Fibroblast of pulmonary artery (primary cell): Measurements from ENCODE around the gene DPYD.

Source experiments
- DNase-seq: peaks from one replicate; pipeline ENCODE4 v3.0.0-alpha.2; 2010; ENCODE audit warnings: low read depth
- H3K4me3 ChIP-seq: replicated peaks from 2 replicates; pipeline ENCODE4 v1.5.1; 2011; ENCODE audit warnings: low read depth, mild to moderate bottlenecking, control low read depth, low read length, moderate library complexity
- TF ChIP-seq, protein P1 (sequence below): IDR thresholded peaks from 2 replicates; pipeline ENCODE4 v1.5.1; 2011; ENCODE audit warnings: mild to moderate bottlenecking, control low read depth, low read length, inconsistent platforms; ENCODE audit errors: missing control alignments

DPYD gene

DNA sequence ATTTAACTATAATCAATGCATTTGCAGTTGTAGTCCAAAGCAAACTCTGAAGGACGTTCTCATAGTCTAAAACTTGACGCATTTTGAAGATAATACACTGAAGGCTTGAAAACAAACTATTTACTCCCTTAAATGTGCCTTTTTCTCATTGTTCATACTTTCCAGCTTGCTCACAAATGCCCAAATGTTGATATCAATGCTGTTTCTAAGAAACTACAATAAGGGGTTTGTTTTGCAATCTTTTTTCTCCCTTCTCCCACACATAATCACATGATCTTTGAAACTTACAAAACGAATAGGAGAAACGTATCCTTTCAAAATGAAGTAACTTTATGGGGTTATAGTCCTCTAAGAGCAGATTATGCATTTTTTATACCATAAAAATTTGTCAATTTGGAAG is 508.7 kb downstream of the DPYD start:
- DNase-seq, result peak; percentile 92

DNA sequence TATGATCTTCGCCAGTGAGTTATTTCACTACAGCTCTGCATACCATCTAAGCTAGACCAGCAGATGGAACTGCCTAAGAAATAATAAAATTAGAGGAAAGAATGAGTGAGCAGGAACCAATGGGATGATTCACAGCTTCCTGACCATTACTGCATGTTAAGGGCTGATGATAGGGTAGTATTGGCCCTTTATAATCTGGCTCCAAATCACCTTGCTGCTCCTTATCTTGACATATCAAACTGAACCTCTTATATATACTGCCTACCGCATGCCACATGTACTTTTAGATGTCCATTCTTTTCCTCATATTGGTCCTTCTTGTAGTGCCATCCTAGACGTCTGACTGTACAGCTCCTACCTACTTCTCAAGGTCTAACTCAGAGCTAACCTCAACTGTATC is 524.4 kb downstream of the DPYD start:
- DNase-seq, result no peak
- TF ChIP-seq, protein P1, sequence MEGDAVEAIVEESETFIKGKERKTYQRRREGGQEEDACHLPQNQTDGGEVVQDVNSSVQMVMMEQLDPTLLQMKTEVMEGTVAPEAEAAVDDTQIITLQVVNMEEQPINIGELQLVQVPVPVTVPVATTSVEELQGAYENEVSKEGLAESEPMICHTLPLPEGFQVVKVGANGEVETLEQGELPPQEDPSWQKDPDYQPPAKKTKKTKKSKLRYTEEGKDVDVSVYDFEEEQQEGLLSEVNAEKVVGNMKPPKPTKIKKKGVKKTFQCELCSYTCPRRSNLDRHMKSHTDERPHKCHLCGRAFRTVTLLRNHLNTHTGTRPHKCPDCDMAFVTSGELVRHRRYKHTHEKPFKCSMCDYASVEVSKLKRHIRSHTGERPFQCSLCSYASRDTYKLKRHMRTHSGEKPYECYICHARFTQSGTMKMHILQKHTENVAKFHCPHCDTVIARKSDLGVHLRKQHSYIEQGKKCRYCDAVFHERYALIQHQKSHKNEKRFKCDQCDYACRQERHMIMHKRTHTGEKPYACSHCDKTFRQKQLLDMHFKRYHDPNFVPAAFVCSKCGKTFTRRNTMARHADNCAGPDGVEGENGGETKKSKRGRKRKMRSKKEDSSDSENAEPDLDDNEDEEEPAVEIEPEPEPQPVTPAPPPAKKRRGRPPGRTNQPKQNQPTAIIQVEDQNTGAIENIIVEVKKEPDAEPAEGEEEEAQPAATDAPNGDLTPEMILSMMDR, result no peak
- no peak overlapping the region for H3K4me3 ChIP-seq

More for the DNA sequence above, 508.7 kb downstream of the DPYD start:
- TF ChIP-seq, protein P1, result no peak
- no peak overlapping the region for H3K4me3 ChIP-seq

DNA sequence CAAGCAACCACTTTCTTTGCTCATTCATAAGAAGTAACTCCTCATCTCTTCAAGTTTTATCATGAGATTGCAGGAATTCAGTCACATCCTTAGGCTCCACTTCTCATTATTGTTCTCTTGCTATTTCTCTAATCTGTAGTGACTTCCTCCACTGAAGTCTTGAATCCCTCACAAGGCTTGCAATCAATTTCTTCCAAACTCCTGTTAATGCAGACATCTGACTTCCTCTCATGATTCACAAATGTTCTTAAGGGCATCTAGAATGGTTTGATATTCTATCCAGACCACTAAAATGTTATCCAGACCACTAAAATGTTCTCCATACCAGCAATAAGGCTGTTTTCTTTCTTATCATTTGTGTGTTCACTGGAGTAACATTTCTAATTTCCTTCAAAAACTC is 528.1 kb downstream of the DPYD start:
- no peak overlapping the region for H3K4me3 ChIP-seq
- TF ChIP-seq, protein P1, result no peak
- DNase-seq, result peak; percentile 33

DNA sequence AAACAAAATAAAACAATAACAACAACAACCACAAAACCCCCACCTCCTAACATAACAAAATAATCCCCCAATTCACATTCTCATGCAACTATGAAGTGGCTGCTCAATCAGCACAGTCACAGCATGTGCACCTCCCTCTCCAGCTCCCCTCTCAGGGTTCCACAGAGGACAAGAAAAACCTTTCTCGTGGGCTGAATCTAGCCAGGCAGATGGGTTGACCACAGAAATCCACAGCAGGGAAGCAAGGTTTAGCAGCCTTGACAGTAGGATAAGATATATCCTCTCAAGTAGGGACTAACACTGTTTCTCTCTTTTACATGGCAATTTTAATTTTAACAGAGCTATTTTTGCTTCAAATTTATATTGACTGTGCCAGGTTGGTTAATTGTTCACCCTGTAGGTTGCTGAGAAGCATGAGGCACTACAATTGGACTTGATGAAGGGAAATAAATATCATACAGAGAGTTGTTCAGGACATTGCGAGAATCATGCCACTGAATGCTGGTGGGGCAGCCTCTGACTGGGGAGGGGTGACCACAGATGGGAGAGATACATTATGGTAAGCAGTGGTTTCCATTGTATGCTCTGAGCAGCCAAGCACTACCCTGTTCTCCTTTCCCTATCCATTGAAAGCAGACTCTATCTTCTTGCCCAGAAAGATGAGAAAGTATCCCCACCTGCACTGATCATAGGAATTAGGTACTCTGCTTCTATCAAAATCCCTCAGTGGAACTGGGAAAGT is 535.1 kb downstream of the DPYD start:
- DNase-seq, result no peak
- TF ChIP-seq, protein P1, result no peak
- H3K4me3 ChIP-seq, result no peak overlapping the region

DNA sequence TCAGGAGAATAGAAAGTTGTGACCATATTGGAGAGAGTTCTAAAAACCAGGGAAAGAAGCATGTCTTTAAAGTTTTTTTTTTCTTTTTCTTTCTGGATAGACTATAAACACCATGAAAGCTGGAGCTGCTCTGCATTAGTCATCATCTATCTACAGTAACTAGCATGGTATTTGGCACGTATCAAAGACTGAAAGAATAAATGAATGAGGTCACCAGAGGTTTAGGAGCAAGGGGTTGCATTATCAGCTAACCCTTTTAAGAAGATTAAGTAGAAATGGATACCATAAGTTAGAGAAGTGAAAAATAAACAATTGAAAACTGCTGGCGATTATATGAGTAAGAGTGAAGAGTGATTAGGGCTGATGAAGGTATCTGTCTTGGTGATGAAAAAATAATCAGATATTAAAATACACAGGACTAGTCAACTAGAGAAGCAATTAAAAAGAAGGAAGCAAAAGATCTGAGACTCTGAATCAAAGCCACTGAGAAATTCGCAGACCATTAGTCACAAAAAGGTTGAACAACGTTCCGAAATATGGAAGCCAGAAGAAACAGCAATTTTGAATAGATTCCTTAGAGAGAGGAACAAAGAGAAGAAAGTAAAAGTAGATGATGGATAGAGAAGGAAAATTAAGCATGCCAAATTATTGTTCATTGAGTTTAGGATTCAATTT is 536.4 kb downstream of the DPYD start:
- peak; percentile 75 for DNase-seq
- TF ChIP-seq, protein P1, result no peak
- no peak overlapping the region for H3K4me3 ChIP-seq

DNA sequence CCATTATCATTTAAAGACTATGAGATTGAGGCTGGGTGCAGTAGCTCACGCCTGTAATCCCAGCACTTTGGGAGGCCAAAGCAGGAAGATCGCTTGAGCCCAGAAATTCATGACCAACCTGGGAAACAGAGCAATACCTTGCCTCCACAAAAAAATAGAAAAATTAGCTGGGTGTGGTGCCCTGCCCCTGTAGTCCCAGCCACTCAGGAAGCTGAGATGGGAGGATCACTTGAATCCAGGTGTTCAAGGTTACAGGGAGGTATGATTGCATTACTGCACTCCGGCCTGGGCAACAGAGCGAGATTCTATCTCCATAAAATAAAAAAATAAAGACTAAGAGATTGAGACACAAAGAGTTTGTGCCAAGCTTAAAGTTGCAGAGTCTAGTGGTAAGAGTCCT is 537.0 kb downstream of the DPYD start:
- no peak for DNase-seq
- H3K4me3 ChIP-seq, result no peak overlapping the region
- TF ChIP-seq, protein P1, result no peak
